ENCODE data around the gene FBXL16. TPM values are rescaled to one million over a fixed set of nuclear protein-coding genes. Genes with fewer than 3 reads are reported as not detected.

Gene FBXL16
- polyA plus RNA-seq, 1 of the 3 experiments (the other 2 are of a cell fraction), result 19.8 TPM

DNA sequence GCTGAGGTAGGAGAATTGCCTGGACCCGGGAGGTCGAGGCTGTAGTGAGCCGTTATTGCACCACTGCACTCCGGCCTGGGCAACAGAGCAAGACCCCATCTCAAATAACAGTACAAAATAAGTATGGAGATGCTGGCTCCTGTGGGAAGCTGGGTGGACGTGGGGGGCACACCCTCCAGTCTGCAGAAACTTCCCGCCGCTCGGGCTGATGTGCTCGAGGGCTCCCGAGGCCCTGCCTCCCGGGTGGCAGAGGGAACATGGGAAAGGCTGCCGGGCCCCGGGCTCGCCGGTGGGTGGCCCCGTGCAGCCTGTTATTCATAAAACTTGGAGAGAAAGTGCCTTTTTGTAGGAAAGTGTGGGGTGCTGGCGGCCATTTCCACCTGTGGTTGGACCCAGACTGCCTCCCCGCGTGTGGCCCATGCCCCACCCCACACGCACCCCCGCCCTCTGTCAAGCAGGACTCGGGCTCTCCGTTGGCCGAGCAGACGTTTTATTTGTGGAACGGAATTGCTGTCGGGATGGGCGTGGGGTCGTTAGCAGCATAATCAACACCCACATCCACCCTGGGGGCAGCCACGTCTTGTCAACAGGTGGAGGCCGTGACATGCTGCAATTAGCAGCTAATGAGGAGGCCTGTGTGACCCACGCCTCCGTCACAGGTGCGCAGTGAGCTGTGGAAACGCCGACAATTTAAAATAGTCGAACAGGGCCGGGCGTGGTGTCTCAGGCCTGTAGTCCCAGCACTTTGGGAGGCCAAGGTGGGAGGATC lies 42.6 kb upstream of the FBXL16 start (continued):
- TF ChIP-seq, protein P1, sequence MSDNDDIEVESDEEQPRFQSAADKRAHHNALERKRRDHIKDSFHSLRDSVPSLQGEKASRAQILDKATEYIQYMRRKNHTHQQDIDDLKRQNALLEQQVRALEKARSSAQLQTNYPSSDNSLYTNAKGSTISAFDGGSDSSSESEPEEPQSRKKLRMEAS (IDR thresholded peaks at IDR 0.05; ENCODE audit: low read depth), result no peak
- TF ChIP-seq YY1 (IDR thresholded peaks at IDR 0.05; ENCODE audit: low read depth) (no peak), EZH2phosphoT487 (IDR thresholded peaks at IDR 0.05; ENCODE audit: borderline replicate concordance, low read depth) (no peak), NRF1 (IDR thresholded peaks at IDR 0.05; ENCODE audit: low read depth, low read length) (no peak)
- TF ChIP-seq, protein P2, sequence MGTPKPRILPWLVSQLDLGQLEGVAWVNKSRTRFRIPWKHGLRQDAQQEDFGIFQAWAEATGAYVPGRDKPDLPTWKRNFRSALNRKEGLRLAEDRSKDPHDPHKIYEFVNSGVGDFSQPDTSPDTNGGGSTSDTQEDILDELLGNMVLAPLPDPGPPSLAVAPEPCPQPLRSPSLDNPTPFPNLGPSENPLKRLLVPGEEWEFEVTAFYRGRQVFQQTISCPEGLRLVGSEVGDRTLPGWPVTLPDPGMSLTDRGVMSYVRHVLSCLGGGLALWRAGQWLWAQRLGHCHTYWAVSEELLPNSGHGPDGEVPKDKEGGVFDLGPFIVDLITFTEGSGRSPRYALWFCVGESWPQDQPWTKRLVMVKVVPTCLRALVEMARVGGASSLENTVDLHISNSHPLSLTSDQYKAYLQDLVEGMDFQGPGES (IDR thresholded peaks at IDR 0.05; ENCODE audit: low read depth, low read length), result no peak

DNA sequence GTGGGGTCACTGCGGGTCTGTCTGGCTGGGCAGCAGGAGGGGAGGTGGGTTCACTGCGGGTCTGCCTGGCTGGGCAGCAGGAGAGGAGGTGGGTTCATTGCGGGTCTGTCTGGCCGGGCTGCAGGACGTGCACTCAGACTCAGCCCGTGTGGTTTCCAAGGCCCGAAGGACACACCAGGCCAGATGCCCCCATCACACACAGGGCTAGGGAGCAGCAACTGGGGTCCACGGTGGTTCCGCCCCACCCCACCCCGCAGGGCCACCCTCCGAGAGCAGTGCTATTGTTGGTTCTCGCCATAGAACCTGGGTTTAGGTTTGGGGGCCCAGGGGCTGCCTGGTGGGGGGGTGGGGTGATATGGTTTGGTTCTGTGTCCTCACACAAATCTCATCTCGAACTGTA lies 41.0 kb upstream of the FBXL16 start:
- Histone ChIP-seq H3K9ac (no peak overlapping the region), H3K4me3 (ENCODE audit: low read depth in 2 of 2, low read length in 1 of 2) (no peak overlapping the region), H3K9me3 (no peaks in the 10 kb centered on the region), H3K27ac (ENCODE audit: low read depth in 2 of 2, low read length in 1 of 2) (no peak overlapping the region), H3K27me3 (ENCODE audit: insufficient read depth) (no peaks in the 10 kb centered on the region), H3K9me2 (no peaks in the 10 kb centered on the region), H3K4me1 (ENCODE audit: control insufficient read depth in 1 of 2, insufficient read depth in 2 of 2, low read depth in 1 of 2, low read length in 1 of 2) (no peaks in the 10 kb centered on the region), H2AFZ (ENCODE audit: low read depth) (no peak overlapping the region), H3F3A (replicated peaks; ENCODE audit: insufficient read depth) (peaks cover 4% of the 10 kb centered on the region), H3K4me2 (no peak overlapping the region), H4K20me1 (ENCODE audit: insufficient read depth) (no peaks in the 10 kb centered on the region), H3K36me3 (replicated peaks in 1 of 2; ENCODE audit: control insufficient read depth in 1 of 2, insufficient read depth in 2 of 2, low read length in 1 of 2) (no peaks in the 10 kb centered on the region), H3K79me2 (ENCODE audit: insufficient read depth) (no peaks in the 10 kb centered on the region)
- POLR2A ChIA-PET, result no interaction called here
- CTCF ChIA-PET, result interaction anchor here (1.2 kb wide), 1 partner anchor 39 kb away, joined by 4 read pairs; no protein-coding TSS in a partner anchor
- 55% methylated on average over 2 of the region's 13 CpGs for WGBS (ENCODE audit: low lambda C conversion rate)
- DNase-seq, result no peak
- TF ChIP-seq ZBTB33 (IDR thresholded peaks at IDR 0.05; ENCODE audit: borderline replicate concordance, low read depth) (no peak), EP300 (IDR thresholded peaks at IDR 0.05; ENCODE audit: borderline replicate concordance in 1 of 2, low read depth in 1 of 2, low read length in 1 of 2) (no peak), SIN3A (IDR thresholded peaks at IDR 0.05; ENCODE audit: borderline replicate concordance, low read depth, low read length) (no peak), USF1 (IDR thresholded peaks at IDR 0.05; ENCODE audit: borderline replicate concordance, low read depth) (no peak), CHD2 (IDR thresholded peaks at IDR 0.05; ENCODE audit: low read length, partially characterized antibody) (no peak)
- TF ChIP-seq, protein P3, sequence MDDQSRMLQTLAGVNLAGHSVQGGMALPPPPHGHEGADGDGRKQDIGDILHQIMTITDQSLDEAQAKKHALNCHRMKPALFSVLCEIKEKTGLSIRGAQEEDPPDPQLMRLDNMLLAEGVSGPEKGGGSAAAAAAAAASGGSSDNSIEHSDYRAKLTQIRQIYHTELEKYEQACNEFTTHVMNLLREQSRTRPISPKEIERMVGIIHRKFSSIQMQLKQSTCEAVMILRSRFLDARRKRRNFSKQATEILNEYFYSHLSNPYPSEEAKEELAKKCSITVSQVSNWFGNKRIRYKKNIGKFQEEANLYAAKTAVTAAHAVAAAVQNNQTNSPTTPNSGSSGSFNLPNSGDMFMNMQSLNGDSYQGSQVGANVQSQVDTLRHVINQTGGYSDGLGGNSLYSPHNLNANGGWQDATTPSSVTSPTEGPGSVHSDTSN (IDR thresholded peaks at IDR 0.05), result no peak
